GM13977 (cell line): ENCODE data around the gene KRTAP9-7.

Experiments
- DNase-seq: peaks from one replicate; pipeline ENCODE4 v3.0.0; 2012; ENCODE audit warnings: low spot score
- CTCF ChIP-seq: IDR thresholded peaks from 2 replicates; pipeline ENCODE4 v1.5.1; 2012; ENCODE audit warnings: mild to moderate bottlenecking, control low read depth; ENCODE audit not compliant: insufficient read depth; ENCODE audit errors: extremely low read depth, missing control alignments
- in situ Hi-C: fragments of 300-500 bp; cut with MboI; formaldehyde crosslinking; loops from one replicate; pipeline ENCODE4 v1.12.0; 2022; ENCODE audit warnings: low sequenced_read_pairs, low pct_unique_long_range_greater_than_20kb, mixed read lengths, inconsistent platforms; ENCODE audit not compliant: unreplicated experiment

Gene KRTAP9-7

GRCh38 chr17:41302981-41303380 lies 27.5 kb downstream of the KRTAP9-7 start:
- TF ChIP-seq CTCF: no peak
- in situ Hi-C loops: no loop called here
- no peak for DNase-seq

- DNase-seq: no peak
- in situ Hi-C loops: no loop called here
- no peak for TF ChIP-seq CTCF
Measured at GRCh38 chr17:41304091-41304490, 28.6 kb downstream of the KRTAP9-7 start.

GRCh38 chr17:41307647-41308046 lies 32.1 kb downstream of the KRTAP9-7 start:
- TF ChIP-seq CTCF: no peak

GRCh38 chr17:41308251-41308917 lies 32.9 kb downstream of the KRTAP9-7 start:
- in situ Hi-C loops: no loop called here
- no peak for TF ChIP-seq CTCF
- no peak for DNase-seq

More at GRCh38 chr17:41307647-41308046, 32.1 kb downstream of the KRTAP9-7 start:
- DNase-seq: no peak
- in situ Hi-C loops: no loop called here

GRCh38 chr17:41308918-41309359 lies 33.4 kb downstream of the KRTAP9-7 start, which contains the start of gene KRTAP16-1:
Gene KRTAP16-1, minus strand, starts transcription at chr17:41309309. Its CDS starts 56 bp downstream, at chr17:41309253.
- in situ Hi-C loops: no loop called here
- DNase-seq: no peak
- TF ChIP-seq CTCF: no peak

- TF ChIP-seq CTCF: no peak
- no peak for DNase-seq
- in situ Hi-C loops: no loop called here
Measured at GRCh38 chr17:41311111-41311510, 35.6 kb downstream of the KRTAP9-7 start.
